IPS-11a (cell line): ENCODE results near the gene RPS3.

Experiments used
- H3K4me3 ChIP-seq: one replicate; pipeline ENCODE4 v1.5.1; 2013; ENCODE audit warnings: low read depth, low read length, control low read depth

Gene RPS3

DNA sequence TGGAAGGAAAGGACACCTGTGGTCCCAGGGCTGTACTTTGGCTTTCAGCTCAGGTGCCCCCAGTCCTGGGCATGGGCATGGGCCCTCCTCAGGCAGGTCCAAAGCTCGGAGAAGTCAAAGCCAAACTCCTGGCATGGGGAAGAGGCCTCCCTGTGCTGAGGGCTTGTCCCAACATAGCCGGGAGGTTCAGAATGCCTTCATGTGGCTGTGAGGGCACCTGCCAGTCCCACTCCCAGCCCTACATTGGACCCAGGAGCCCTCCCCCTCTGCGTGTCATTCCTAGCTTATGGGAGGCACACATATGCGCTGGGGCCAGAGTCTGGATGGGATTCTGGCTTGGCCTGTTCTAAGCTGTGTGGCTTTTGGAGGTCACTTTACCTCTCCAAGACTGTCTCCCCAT, 34.7 kb downstream of the RPS3 start:
- H3K4me3 ChIP-seq: no peak overlapping the region

DNA sequence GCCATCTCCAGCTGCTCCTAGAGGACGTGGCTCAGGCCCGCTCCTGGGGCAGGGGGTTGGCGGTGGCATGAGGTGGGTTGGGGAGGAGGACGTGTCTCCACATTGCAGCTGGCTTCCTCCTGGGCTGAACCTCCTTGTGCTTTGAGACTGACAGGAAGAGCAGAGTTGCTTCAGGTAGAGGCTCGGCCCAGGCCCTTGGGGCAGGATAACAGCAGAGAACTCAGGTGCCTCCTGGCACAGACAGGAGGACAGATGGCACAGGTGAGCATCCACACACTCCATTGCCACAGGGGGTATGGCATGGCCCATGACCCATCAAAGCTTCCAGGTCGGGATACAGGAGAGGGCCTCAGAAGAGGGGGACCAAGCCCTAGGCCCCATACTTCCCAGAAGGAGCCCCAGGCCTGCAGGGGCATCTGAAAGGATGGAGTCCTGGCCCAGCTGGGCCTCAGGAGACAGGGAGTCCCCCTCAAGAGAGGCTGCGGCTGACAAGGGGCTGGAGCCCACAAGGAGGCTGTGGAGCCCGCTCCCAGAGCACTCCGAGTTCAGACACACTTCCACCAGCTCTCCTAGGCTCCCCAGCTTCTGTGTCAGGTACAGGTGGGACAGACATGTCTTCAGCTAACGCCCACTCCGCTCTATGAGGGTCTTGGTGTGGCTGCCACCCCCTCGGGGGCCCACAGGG, 35.7 kb downstream of the RPS3 start:
- no peak overlapping the region for H3K4me3 ChIP-seq

DNA sequence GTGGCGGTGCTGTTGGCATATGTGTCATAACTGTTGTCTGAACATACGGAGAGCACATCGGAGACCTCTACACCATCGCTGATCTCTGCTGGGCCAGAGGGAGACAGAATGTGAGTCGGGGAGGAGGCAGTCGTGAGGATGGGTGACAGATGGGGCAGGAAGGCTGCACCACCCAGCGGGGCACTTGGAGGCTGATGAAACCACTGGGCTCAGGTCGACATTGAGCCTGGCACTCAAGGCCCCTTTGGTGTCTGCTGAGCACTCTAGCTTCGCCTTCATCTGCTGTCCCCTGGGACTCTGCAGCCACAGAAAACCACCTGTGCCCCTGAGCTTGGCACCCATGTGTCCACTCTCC, 36.2 kb downstream of the RPS3 start:
- no peak overlapping the region for H3K4me3 ChIP-seq

DNA sequence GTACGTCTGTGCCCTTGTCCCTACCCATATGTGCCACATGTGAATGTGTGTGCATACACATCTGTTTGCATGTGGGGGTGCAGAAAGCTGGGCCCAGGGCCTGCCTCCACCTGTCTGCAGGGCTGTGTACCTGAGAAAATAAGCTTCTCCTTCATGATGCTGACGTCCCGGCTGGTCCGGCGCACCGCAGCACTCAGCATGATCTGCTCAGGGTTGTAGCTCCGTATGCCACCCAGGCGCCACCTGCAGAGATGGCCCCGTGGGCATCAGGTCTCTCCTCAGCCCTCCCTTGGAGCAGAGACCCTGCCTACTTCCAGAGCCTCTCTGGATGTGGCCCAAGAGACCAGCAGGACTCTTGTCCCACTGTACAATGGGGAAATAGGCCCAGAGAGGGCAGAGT, 37.5 kb downstream of the RPS3 start:
- H3K4me3 ChIP-seq: no peak overlapping the region

DNA sequence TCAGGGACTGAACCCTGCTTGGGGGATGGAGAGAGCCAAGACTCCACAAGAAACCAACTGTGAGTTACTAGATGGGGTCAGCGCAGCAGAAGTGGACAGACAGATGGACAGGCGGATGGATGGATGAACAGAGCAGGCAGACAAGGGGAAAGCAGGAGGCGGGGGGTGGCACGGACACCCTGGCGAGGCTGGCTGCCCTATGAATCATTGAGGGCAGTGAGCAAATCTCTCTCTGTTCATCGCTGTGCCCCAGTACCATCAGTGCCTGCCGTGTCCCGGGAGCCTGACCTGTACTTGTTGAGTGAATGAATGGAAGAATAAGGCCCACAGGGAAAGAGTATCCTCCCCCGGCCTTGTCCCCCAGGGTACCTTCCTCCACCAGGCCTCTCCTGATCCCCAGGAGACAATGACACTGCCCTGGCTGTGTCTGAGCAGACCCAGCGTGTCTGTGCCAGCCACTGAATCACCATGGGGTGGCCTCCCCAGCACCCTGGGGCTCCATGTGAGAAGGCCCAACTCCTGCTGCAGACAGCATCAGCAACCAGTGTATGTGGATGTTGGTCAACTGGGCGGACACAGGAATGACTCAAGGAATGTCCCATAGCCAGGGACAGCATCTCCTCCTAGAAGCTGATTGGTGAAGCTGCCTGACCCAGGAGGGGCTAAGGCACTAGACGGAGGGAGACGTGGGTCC, 38.8 kb downstream of the RPS3 start:
- no peak overlapping the region for H3K4me3 ChIP-seq

DNA sequence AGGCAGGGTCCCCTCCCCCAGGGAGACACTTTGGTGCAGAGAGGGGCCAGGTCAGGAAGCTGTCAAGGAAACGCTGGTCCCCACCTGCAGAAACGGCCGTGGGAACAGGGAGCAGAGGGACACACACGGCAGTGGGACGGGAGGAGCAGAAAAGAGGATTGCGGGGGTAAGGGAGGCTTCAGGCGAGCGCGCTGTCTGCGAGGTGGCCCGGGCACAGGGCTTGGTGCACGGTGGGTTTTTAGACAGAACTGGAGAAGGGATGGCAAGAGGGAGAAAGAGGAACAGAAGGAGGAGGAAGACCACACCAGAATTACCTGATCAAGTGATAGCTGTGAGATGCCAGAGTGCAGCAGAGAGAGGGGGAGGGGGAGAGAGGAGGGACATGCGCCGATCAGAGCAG, 39.7 kb downstream of the RPS3 start:
- H3K4me3 ChIP-seq: no peak overlapping the region

DNA sequence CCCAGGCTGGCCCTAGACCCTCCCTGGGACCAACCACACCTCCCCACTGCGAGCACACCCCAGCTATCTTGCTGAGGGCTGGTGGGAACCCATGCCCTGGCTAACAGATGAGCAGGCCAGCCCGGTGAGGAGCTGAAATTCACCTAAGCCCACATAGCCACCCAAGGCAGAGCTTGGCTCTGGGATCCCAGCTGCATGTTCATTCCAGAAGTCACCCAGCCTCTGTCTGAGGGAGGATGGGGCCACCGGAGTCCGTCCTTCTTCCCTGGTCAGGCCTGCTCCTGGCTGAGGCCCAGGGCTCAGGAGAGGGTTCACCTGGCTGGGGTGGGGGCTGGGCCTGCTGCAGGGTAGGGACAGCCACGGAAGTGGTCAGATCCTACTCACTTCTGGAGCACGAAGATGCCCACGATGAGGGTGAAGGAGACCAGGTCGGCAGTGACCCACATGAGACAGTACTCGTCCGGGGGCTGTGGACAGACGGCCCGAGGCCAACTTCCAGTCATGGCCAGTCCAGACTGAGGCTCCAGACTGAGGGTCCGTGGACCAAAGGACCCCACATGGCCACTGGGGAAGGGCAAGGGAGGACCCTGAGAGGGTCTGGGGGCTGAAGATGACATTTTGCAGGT, 40.3 kb downstream of the RPS3 start:
- H3K4me3 ChIP-seq: no peak overlapping the region

DNA sequence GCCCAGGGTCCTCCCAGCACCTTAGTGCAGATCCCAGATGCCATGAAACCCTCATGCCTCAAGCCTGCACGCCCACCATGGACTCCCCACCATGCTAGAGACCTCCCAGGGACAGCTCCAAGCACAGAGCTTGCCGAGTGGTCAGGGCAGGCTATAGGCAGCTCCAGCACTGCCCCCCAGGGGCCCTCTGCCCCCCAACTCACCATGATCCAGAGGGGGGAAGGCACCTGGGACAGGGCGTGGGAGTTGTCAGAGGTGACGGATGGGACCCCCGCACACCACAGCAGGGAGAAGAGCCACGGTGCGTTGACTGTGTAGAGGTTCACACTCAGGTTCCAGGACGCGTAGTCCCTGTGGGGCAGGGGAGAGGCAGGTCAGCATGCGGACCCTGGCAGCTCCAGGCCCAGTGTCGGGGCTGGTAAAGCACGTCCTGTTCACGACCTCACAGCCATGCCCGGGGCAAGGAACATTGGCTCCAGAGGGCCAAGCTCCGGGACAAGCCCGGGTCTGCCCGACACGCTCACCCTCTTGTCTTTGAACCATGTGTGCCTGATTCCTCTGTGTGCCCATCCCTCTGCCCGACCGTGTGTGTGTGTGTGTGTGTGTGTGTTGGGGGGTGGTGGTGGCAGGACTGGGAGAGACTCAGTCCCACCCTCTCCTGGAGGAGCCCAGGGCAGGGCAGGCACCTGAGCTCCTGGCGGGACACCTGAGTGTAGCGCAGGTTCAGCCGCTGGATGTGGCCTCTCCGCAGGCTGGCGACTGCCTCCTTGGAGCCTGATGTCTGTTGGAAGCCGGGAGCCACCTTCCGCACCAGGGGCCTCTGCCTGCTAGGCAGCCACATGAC, 41.9 kb downstream of the RPS3 start:
- H3K4me3 ChIP-seq: no peak overlapping the region

DNA sequence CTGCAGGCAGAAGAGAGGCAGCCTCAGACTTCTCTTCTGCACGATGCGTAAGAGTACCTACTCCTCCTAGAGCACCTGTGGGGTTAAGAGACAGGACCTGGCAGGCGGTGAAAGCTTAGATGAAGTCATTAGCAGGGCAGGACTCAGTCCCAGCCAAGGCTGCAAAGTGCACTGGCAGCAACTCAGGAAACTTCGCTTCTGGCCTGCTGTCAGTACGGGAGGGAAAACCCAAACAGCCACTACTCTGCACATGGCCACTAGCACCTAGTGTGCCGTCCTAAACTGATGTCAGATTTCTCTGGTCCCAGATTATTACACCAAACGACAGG, 42.5 kb downstream of the RPS3 start:
- no peak overlapping the region for H3K4me3 ChIP-seq

DNA sequence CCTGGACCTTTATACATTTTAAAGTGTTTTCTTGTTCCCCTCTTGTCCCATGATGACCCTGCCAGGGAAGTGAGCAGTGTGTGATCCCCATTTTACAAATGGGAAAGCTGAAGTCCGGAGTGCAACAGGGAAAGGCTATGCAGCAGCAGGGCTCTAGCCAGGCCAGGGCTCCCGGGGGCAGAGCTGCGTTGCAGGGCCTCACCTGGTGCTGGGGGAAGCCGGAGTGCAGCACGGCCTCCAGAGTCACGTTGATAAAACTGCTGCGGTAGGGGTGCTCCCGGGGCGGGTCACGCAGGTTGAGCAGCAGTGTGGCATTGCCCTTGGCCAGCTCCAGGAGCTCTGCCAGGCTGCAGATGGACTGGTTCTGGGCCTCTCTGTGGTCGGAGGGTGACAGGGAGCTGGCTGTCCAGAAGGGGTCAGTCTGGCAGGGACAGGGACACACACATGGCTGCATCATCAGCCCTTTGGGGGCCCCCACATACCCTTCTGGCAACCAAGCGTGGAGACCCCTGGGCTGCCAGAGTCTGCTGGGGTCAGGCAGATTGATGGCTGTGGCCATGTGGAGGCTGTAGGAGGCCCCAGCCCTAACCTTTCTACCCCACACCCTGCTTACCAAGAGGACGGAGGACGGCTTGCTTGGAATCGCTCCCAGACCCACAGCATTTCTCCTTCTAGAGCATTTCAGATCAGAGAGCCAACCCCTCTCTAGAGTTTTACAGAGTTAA, 43.0 kb downstream of the RPS3 start:
- H3K4me3 ChIP-seq: no peak overlapping the region

DNA sequence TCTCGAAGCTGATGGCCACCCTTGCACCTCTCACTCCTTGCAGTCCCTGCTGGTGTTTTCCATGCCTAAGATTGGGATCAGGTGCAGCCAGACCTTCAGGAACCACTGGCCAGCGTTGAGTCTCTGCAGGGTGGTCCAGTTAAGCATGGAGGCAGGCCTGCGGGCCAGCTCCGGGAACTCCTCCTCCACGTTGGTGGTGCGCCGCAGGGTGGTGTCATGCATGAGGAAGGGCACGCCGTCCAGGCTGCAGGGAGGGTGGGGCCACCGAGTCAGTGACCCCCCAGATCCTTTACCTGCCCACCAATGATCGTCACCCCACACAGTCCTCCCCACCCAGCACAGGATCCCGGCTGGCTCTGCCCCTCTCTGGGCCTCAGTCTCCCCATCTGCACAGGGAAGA, 43.7 kb downstream of the RPS3 start:
- H3K4me3 ChIP-seq: no peak overlapping the region

DNA sequence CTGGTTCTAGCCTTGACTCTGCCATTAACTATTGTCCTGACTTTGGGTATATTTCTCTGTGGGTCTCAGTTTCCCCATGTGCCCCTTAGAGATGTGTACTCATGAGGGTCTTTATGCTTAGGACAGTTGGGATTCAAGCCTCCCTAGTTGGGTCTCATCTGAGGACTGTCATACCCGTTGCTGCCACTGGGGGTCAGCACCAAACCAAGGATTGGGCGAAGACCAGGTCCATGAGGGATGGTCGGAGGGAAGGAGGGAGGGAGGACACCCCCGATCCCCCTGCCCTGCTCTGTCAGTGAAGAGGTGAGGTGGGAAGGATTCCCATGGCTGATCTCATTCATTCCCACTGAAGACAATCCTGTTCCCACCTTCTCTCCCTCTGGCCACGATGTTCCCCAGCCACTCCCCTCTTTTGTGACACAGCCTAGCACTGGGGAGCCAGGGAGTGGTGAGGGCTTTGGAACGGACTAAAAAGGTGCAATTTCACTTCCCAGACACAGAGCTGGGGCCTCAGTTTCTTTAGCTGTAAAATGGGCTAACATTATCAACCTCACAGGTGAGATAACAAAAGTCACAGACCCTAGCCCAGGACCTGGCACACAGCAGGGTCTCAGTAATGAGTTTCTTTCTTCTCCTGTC, 46.1 kb downstream of the RPS3 start:
- H3K4me3 ChIP-seq: no peak overlapping the region

DNA sequence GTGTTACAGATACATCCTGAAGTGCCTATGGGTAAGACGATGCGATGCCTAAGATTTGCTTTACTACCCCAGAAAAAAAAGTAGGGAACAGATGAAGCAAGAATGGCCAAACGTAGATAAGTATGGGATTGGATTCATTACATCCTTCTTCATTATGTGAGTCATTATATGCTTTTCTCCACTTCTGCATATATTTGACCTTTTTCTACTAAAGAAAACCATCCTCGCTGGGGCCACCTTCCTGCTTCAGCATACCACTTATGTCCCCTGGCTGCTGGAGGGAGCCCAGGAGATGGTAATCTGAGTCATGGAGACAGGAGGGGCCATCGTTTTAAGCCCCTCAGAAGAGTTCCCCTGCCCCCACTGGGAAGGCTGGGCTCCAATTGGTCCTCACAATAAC, 48.1 kb downstream of the RPS3 start:
- no peak overlapping the region for H3K4me3 ChIP-seq

DNA sequence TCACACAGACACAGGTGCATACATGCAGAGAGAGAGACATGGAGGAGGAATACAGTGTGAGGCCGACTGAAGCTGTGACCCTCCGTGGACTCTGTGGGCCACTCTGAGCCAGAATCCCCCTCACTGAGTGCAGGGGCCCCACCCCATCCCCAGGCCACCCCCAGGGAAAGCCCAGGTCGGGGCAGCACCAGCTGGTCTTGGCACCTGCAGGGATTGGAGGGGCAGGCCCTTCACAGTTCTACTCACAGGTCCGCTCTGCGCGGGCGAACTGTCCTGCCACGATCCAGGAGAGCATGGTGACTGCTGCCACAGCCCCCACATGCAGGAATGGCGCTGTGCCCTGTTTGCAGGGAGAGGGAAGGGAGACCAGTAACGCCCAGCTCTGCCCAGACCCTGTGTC, 50.0 kb downstream of the RPS3 start:
- H3K4me3 ChIP-seq: no peak overlapping the region

DNA sequence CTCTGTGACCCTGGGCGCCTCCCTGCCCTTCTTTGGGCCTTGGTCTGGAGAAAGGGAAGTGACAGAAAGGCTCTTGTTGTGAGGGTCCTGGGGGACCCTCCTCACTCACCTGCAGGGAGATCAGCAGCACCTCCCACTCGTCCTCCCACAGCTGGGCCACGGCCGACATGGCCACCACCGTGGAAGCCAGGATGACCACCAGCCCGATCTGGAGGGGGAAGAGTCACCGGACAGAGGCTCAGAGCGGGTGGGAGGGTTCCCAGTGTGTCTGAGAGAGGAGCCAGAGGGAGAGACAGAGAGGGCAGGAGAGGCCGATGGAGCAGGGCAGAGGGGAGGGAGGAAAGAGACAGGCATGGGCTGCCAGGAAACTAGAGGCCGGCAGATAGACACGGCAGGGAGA, 50.5 kb downstream of the RPS3 start:
- no peak overlapping the region for H3K4me3 ChIP-seq

DNA sequence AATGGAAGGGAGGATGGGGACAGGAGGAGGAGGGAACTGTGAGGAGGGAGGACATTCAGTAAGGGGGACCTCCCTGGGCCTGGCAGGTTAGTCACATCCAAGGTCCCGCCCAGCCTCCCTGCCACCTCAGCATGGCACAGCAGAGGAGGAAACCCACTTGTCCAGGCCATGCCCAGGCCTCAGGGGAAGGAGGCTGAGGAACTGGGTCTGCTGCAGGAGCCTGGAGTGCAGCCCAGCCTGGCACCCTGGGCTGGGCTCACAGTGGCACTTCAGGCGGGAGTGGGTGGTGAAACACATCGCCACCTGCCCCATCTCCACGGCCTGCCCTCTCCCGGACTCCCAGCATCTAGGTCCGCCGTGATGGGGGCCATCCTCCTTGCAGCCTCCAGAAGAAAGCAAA, 50.9 kb downstream of the RPS3 start:
- H3K4me3 ChIP-seq: no peak overlapping the region

DNA sequence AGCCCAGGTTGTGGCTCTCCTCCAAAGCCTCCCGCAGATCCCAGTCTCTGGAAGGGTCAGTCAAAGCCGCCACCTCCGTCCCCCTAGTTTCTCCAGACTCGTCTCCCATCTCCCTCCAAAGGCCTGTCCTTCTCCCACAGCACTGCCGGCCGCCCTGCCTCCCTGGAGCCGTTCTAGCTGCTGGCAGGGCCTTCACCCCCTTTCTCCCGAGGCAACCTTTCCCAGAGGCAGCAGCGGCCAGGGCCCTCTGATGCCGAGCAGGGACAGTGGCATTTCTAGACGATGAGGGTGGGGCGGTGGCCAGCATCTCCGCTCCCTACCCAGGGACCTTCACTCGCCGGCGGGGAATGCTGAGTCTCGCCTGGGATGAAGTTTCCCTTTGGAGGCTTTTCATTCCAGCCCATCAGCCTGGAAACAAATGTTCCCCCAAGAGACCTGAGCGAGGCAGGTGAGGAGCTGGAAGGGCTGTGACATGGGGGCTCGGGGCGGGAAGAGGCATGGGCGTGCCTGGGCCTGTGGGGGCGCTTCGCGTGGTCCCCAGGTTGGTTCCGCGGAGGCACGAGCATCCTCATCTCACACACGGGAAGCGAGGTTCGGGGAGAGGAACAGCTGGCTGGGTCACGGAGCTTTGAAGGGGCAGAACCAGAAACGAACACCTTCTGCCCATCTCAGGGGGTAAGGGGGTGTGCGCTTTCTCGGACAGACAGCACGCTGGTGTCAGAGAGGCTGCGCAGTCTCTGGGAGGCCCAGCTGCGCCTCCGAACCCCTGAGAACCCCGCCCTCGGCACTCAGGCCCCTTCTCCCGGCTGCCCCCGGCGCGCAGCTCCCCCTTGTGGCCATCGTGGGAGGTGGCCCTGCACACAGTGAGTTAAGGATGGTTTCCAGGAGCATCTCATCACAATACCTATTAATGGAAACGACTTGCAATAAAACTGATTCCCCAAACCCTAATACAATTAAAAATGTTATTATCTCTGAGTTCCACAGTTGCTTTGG, 51.8 kb downstream of the RPS3 start:
- H3K4me3 ChIP-seq: no peak overlapping the region

DNA sequence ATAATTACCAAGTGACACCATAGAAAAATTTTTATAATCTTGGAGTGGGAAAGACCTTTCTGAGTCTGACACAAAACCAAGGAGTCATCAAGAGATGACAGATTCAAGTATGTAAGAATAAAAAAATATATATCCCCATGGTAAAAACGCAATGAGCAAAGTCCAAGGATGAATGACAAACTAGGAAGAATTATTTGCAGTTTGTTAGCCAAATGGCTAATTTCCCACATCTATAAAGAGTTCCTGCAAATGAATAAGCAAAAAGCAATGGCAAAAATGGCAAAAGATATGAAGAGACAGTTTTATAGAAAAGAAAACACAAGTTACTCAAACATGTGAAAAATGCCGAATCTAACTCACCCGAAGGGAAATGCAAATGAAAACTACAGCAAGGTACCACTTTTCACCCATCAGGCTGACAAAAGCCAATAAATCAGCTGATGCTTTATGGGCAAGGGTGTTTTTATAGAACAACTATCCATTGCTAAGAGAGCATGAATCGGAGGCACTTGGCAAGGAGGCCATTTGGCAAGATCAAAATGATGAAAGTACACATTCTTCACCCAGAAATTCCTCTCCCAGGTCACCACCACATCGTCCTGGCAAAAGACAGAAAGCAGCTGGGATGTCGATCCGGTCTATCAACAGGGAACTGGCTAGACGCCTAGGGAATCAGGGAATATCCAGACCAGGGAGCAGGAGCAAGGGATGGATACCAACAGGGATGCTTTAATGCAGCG, 54.8 kb downstream of the RPS3 start:
- H3K4me3 ChIP-seq: no peak overlapping the region

DNA sequence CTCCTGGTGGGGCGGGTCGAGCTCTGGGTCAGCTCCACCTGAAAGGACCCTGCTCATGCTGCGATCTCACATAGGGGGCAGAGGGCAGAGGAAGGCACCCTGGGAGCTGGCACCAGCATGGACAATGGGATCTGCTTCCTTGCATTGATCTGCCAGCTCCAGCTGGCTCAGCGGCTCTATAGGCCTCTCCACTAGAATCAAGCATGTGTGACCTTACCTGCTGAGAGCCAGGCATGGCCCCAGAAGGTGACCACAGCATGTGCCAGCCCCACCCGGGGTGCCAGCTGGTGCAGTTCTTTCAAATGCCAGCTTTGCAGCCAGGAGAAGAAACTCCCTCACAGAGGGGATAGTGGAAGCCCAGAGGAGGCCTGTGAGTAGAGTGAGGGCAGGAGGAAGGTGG, 55.7 kb downstream of the RPS3 start:
- H3K4me3 ChIP-seq: no peak overlapping the region
